Spleen (tissue), 11 donors: Measurements from ENCODE around the gene FOXO6. TPM values are rescaled to one million over a fixed set of nuclear protein-coding genes. Genes with fewer than 3 reads are reported as not detected.

ENCODE experiments used
- DNase-seq: peaks from one replicate; pipeline ENCODE4 v3.0.0-alpha.2; 2020
- H3K27ac ChIP-seq, 8 donors: fragments of 200-600 bp; sonication (generic) in 7 of 8; 1 replicate in 4 of 8; 2 replicates in 4 of 8; pipeline versions ENCODE4 v1.5.0 to v1.8.0; 2016 to 2021; ENCODE audit warnings: inconsistent platforms in 4 of 8, mild to moderate bottlenecking in 4 of 8, moderate library complexity in 1 of 8
- H3K27me3 ChIP-seq, 7 donors: fragments of 200-600 bp; sonication (generic) in 6 of 7; replicated peaks in 1 of 7; 1 replicate in 4 of 7; 2 replicates in 3 of 7; pipeline versions ENCODE4 v1.5.0 to v1.8.0; 2016 to 2021; ENCODE audit warnings: inconsistent platforms in 3 of 7, mild to moderate bottlenecking in 1 of 7
- H3K36me3 ChIP-seq, 6 donors: fragments of 200-600 bp; sonication (generic) in 5 of 6; 1 replicate in 4 of 6; 2 replicates in 2 of 6; pipeline versions ENCODE4 v1.5.0 to v1.8.0; 2016 to 2021; ENCODE audit warnings: inconsistent platforms in 2 of 6
- H3K4me1 ChIP-seq, 6 donors: fragments of 200-600 bp; sonication (generic) in 5 of 6; 1 replicate in 3 of 6; 2 replicates in 3 of 6; pipeline versions ENCODE4 v1.5.0 to v1.8.0; 2016 to 2021; ENCODE audit warnings: inconsistent platforms in 3 of 6
- H3K4me3 ChIP-seq, 8 donors: fragments of 200-600 bp; sonication (generic) in 7 of 8; 1 replicate in 4 of 8; 2 replicates in 4 of 8; pipeline versions ENCODE4 v1.5.0 to v1.8.0; 2016 to 2021; ENCODE audit warnings: inconsistent platforms in 4 of 8, mild to moderate bottlenecking in 4 of 8, moderate library complexity in 2 of 8
- H3K9me3 ChIP-seq, 8 donors: fragments of 200-600 bp; sonication (generic) in 7 of 8; 1 replicate in 4 of 8; 2 replicates in 4 of 8; pipeline versions ENCODE4 v1.5.0 to v1.8.0; 2016 to 2021; ENCODE audit warnings: inconsistent platforms in 4 of 8
- CTCF ChIP-seq, 11 experiments: fragments of 200-600 bp in 7 of 11; fragments of 450-650 bp in 4 of 11; sonication (generic) in 4 of 11; IDR thresholded peaks in 8 of 11; conservative IDR thresholded peaks in 3 of 11; 1 replicate in 7 of 11; 2 replicates in 4 of 11; pipeline versions ENCODE4 v1.4.0 to v1.8.0; 2016 to 2021; ENCODE audit warnings: antibody characterized with exemption in 11 of 11, inconsistent platforms in 4 of 11, mild to moderate bottlenecking in 1 of 11
- POLR2A ChIP-seq, 3 donors: fragments of 450-650 bp; IDR thresholded peaks; one replicate each; pipeline ENCODE4 v1.5.1; 2017; ENCODE audit warnings: antibody characterized with exemption in 3 of 3, mild to moderate bottlenecking in 1 of 3
- POLR2AphosphoS5 ChIP-seq, 3 donors: sonication (generic); formaldehyde crosslinking; IDR thresholded peaks; one replicate each; pipeline ENCODE4 v1.5.1; 2017; ENCODE audit warnings: antibody characterized with exemption in 3 of 3
- WGBS, 5 donors: extraction: QIAGEN DNeasy Blood & Tissue Kit in 3 of 5; methylation state at CpG; one replicate each; pipeline versions ENCODE4 v1.1.5 to v1.1.7; 2013 to 2018; 5-methylcytosine and 5-hydroxymethylcytosine counted together
- intact Hi-C: fragments of 100-400 bp; cut with DNase I; formaldehyde crosslinking; loops from one replicate; pipeline ENCODE4 v1.15.0; 2023; ENCODE audit warnings: low total_unique reads
- polyA plus RNA-seq, 3 donors: library from polyadenylated mRNA; stranded (reverse); fragments of 200-250 nt; gene quantifications; one replicate each; pipeline ENCODE4 v1.2.1, GENCODE V29; 2013
- total RNA-seq, 7 donors: library from RNA; depleted of rRNA in 3 of 7; stranded (reverse); fragments of >200 nt in 3 of 7; fragmentation: NEBNext Ultra II Directional in 4 of 7; extraction: Animal tissue kit (Norgen Biotek cat#: 25700) in 4 of 7; gene quantifications; one replicate each; pipeline versions ENCODE4 v1.1.0 to v1.2.1, GENCODE V29; 2016 to 2021
- donor health status: healthy with polysubstance abuse.
- donor health status: DM: no; HTN: no; CAD: no; lungs with moderate emphysema.
- donor health status: DM: no; HTN: no; CAD: no.
- donor health status: Bipolar disorder and iron deficiency.
- donor health status: healthy.
- donor health status: DM: no; HTN: no; CAD: no.
- donor health status: DM: yes; HTN: yes; CAD: no.

FOXO6 gene
- total and polyA plus RNA-seq, 10 donors: 0.14 to 1.6 (median 0.32) TPM; not detected in 1

- no peak for DNase-seq
- H3K27ac ChIP-seq: peak overlapping the region in 2 of 8 donors; percentile 5 to 18
These were observed 4.7 kb downstream of the FOXO6 start for GRCh38 chr1:41365772-41366454.

GRCh38 chr1:41366455-41367287 is 5.4 kb downstream of the FOXO6 start:
- Histone ChIP-seq H3K9me3 (no peaks in the 10 kb centered on the region), H3K4me3 (peak overlapping the region; percentile 4 to 68 (median 36)), H3K27ac (peak overlapping the region in 1 of 8 donors; percentile 18), H3K4me1 (peaks cover 16 to 51% (median 29%) of the 10 kb centered on the region in 6 donors), H3K27me3 (peaks cover 0 to 79% (median 42%) of the 10 kb centered on the region in 7 donors), H3K36me3 (no peaks in the 10 kb centered on the region)
- DNase-seq: peak; percentile 68
- no peak for TF ChIP-seq POLR2AphosphoS5 (IDR thresholded peaks at IDR 0.05)
- WGBS, 5 donors: 5 to 16% (median 7%) methylated on average over 17 to 51 of the region's 51 CpGs
- intact Hi-C loops: no loop called here

More at GRCh38 chr1:41365772-41366454, 4.7 kb downstream of the FOXO6 start:
- Histone ChIP-seq H3K36me3 (no peaks in the 10 kb centered on the region), H3K27me3 (peaks cover 0 to 81% (median 45%) of the 10 kb centered on the region in 7 donors), H3K4me3 (peak overlapping the region; percentile 4 to 68 (median 36)), H3K4me1 (peaks cover 16 to 49% (median 32%) of the 10 kb centered on the region in 6 donors), H3K9me3 (no peaks in the 10 kb centered on the region)
- TF ChIP-seq POLR2AphosphoS5 (IDR thresholded peaks at IDR 0.05) (peak in 1 of 3 donors; percentile 6), POLR2A (IDR thresholded peaks at IDR 0.05) (no peak), CTCF (IDR thresholded peaks at IDR 0.05 in 8 of 11, conservative IDR thresholded peaks at IDR 0.05 in 3 of 11) (no peak)
- intact Hi-C loops: no loop called here
- WGBS, 5 donors: 2 to 12% (median 5%) methylated on average over 10 to 23 of the region's 23 CpGs

GRCh38 chr1:41367288-41367642 is 6.0 kb downstream of the FOXO6 start:
- H3K27me3 ChIP-seq: peaks cover 0 to 79% (median 36%) of the 10 kb centered on the region in 7 donors

GRCh38 chr1:41368366-41368765 is 7.1 kb downstream of the FOXO6 start:
- H3K27ac ChIP-seq: no peak overlapping the region
- H3K27me3 ChIP-seq: peaks cover 0 to 77% (median 26%) of the 10 kb centered on the region in 7 donors
- intact Hi-C loops: no loop called here
- H3K9me3 ChIP-seq: no peaks in the 10 kb centered on the region
- no peak overlapping the region for H3K4me3 ChIP-seq
- H3K4me1 ChIP-seq: peaks cover 13 to 45% (median 22%) of the 10 kb centered on the region in 6 donors
- H3K36me3 ChIP-seq: no peaks in the 10 kb centered on the region
- DNase-seq: no peak
- 28 to 57% (median 39%) methylated on average over 1 of the region's 1 CpG; no CpG with 5 or more reads in 1 of the 5 donors for WGBS, 5 donors
- TF ChIP-seq POLR2AphosphoS5 (IDR thresholded peaks at IDR 0.05) (no peak), CTCF (IDR thresholded peaks at IDR 0.05 in 8 of 11, conservative IDR thresholded peaks at IDR 0.05 in 3 of 11) (no peak), POLR2A (IDR thresholded peaks at IDR 0.05) (no peak)

More at GRCh38 chr1:41367288-41367642, 6.0 kb downstream of the FOXO6 start:
- Histone ChIP-seq H3K4me1 (peaks cover 18 to 51% (median 25%) of the 10 kb centered on the region in 6 donors), H3K27ac (no peak overlapping the region), H3K36me3 (no peaks in the 10 kb centered on the region), H3K9me3 (no peaks in the 10 kb centered on the region), H3K4me3 (peak overlapping the region in 2 of 8 donors; percentile 36)
- no peak for DNase-seq
- TF ChIP-seq CTCF (IDR thresholded peaks at IDR 0.05 in 8 of 11, conservative IDR thresholded peaks at IDR 0.05 in 3 of 11) (no peak), POLR2A (IDR thresholded peaks at IDR 0.05) (no peak), POLR2AphosphoS5 (IDR thresholded peaks at IDR 0.05) (no peak)
- WGBS, 5 donors: 65 to 85% (median 80%) methylated on average over 4 to 5 of the region's 5 CpGs
- intact Hi-C loops: no loop called here
